CD4-positive, alpha-beta T cell treated with Interferon gamma for 1 hour (primary cell): ENCODE data around the gene OR5B21.
A peak's percentile ranks its signal among the peaks of the same experiment; 100 is the strongest.

Experiments used
- DNase-seq: peaks from one replicate; pipeline ENCODE4 v3.0.0-alpha.2; 2020

OR5B21 gene

DNA sequence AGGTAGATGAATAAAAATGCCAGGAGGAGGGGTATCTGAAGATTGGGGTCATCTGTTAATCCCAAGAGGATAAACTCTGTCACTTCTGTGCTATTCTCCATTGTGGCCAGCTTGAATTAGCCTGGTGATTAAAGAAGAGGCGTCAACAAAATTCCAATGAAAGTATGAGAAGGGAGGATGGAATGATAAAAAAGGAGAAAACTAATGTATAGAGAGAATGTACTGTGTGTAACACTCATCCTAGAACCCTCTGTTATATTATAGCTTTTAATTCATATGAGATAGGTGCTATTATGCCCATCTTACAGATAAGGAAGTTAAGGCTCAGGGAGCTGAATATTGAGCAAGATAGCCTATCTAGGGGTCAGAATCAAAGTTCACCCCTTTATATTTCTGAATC lies at the start of gene OR5B21:
TSS of gene OR5B21 (minus strand) at position 101 of the 400 bp plus-strand sequence. CDS start at position 101, 0 bp downstream.
- DNase-seq, result no peak

DNA sequence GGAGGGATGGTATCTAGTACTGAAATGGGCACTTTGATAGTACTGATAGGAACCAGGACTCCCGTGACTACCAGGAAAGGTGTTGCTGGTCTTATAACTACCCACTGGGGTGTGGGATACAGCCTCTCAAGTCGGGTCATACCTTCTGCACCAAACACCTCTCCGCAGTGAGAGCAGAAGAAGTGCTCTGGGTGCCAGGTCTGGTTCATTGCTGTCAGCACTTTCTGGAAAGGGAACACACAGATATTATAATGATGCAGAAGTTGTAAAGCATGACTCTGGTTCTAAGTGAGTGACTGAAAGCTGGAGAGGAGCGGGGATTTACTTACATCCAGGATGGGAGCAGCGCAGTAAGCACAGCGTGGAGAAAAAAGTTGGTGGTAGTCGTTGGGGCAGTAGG lies 41.7 kb upstream of the OR5B21 start:
- DNase-seq, result no peak

DNA sequence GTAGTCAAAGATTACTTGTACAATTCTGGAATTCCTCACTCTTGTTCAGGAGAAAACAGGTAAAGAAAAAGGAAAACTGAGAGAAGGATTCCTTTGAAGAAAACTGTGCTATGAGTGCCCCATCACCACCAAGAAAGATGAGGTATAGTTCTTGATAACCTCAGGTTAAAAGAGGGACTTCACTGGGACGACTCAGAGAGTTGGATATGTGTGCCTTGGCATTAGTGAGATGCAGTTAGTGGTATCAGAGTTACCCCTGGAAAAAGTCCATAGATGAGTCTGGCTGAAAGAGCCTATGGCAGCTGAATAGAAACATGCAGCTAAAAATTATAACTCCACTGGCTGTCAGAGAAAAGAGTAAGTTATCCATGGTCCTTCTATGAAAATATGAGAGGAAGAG lies 38.9 kb upstream of the OR5B21 start:
- DNase-seq, result no peak

DNA sequence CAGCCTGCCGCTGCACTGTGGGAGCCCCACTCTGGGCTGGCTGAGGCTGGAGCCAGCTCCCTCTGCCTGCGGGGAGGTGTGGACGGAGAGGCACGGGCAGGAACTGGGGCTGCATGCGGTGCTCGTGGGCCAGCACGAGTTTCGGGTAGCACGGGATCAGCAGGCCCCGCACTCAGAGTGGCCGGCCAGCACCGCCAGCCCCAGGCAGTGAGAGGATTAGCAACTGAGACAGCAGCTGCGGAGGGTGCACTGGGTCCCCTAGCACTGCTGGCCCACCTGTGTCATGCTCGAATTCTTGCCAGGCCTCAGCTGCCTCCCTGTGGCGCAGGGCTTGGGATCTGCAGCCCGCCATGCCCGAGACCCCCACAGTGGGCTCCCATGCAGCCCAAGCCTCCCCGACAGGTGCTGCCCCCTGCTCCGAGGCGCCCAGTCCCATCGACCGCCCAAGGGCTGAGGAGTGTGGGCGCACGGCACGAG lies 24.0 kb upstream of the OR5B21 start:
- no peak for DNase-seq

DNA sequence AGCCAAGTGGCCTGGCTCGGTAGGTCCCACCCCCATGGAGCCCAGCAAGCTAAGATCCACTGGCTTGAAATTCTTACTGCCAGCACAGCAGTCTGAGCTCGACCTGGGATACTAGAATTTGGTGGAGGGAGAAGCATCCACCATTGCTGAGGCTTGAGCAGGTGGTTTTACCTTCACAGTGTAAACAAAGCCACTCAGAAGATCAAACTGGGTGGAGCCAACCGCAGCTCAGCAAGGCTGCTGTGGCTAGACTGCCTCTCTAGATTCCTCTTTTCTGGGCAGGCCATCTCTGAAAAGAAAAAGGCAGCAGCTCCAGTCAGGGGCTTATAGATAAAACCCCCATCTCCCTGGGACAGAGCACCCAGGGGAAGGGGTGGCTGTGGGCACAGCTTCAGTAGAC lies 22.3 kb upstream of the OR5B21 start:
- peak; percentile 26 for DNase-seq

DNA sequence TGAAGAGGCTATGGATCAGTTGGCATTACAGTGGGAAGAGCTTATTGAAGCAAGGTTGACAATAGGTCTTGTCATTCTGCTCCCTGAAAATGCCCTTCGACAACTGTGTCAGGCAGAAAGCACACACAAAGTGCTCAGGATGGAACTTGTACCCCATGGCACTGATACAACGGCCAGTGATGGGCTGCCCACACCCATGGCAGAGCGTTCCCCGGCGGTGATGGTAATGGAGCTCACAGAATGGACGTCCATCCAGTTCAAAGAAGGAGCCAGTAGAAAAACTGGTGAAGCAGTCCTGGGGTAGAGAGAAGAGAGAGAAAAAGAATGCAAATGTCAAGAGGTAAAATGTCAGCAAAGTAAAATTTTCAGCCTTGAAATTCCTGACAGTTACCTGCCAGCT lies 19.5 kb upstream of the OR5B21 start:
- DNase-seq, result no peak

DNA sequence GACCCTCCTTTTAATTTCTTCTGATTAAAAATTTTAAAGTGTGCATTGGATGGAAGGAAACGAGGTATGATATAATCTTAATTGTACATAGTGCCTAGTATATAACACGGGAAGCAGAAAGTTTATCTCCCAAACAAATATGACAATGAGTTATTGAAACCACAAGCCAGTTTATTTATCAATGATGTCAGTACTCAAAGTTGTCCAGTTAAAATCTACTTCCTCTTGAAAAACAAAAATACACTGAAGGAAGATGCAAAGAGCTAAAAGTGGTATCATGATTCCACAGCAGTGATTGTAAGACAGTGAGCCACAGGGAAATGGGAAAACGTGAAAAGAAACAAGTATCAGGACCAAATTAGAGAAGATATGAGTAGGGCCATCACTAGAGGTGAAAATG lies 18.8 kb upstream of the OR5B21 start:
- no peak for DNase-seq

DNA sequence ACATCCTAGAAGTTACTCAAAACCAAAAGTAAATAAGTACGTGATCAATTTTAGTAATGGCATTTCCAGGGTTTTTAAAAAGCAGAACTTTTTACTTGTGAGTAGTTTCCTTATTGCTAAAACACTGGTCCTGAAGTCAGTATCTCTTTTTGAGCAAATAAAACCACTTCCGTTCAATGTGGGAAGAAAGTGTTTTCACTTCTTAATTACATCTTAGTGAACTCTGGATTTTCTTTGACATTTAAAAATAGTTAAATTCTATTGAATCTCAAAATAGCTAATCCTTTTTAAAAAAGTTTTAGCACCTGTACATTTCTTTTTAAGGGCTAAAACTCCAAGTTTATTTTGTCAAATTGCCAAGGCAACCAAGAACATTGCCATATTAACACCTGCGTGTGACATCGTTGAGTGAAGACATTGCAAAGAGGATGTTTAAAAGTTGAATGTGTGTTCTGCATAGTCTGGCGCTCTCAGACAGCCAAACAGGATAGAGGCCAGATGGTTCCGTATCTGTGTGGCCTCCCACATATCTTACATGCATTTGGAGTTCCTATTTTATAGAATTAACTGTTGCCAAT lies 17.2 kb upstream of the OR5B21 start:
- peak; percentile 56 for DNase-seq

DNA sequence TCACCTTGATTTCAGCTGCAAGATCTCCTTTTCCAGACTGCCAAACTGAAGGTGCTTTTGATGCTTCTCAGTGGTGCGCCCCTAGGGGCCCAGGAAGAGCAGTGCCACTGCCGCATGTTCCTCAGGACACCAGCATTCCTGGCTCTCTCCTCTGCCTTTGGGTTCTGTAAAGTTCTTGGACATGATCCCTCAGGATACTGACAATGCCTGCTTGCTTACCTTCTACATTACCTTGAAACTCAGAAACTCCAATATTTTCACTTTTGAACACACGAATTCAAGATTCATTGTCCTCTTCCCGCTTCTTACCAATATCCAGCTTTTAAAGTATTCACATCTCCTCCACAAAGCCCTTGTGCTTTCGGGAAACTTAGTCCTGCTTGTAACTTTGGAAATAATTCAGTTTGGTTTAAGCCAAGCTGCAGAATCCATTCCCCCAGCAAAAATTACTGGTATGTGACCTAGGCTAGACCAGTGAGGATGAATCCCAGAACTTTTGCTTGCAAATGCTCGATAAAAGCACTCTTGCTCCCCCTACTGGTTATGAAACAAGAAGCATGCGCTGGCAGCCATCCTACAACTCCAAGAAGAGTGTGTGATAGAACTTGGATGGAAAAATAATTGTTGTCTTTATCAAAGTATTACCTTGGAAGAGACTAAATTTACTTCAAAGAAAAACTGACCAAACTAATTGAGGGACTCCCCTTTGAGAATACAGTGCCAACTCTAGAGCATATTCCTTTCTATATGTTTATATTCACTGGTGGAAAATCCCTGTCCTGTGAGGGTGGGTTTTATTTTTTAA lies 16.5 kb upstream of the OR5B21 start:
- DNase-seq, result peak; percentile 48

DNA sequence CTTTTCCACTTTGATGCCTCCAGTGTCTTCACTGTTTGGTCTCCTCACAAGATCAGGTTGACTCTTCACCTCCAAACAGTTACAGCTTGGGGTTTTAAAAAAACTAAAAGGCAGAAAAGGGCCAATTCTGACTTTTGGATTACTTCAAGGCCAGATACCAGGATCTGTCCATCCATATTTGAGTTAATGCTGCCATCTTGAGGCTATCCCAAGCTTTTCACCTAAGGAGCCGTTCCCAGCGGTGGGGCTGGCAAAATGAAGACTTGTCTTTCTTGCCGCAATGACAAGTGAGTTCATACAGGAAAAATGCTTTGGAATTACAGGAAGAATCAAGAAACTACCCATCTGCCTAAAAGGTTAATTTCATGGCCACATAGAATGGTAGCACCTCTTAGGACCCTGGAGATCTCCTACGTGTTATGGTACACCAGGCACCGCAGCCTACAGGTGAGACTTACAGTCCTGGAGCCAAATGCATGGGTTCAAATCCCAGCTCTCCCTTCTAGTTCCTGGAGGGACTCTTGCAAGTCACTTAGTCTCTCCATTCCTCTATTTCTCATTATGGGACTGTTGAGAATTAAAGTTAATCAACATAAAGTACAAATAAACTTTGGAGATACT lies 6.0 kb upstream of the OR5B21 start:
- DNase-seq, result no peak

DNA sequence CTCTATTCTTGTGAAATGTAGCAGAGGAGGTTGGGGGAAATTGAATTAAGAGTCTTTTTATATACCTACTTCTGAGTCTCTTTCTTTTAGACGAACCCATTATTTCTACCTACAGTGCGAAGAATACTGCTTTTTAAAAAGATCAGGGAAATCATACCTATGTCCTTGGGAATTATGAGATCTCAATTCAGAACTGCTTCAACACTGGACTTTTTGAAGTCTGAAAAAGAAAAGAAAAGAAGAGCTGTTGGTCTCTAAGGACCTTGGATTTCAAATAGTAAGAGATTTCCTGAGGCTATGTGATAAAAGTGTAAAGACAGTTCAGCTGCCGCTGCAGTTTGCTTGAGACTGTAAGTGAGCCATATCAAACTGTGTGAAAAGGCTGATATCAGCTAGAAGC lies 3.7 kb upstream of the OR5B21 start:
- DNase-seq, result no peak

DNA sequence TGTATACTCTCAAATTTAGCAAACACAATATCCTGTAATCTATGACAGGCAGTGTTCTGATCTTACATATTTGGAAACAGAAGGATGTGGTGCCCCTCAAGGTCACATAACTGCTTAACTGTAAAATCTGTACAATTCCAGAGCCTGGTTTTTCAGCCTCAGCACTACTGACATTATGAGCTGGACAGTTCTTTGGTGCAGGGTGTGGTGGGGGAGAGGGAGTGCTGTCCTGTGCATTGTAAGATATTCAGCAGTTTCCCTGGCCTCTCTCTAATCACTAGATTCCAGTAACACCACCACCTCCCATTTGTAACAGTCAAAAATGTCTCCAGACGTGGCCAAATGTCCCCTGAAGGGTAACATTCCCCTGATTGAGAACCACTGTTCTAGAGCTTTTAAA lies 1.8 kb upstream of the OR5B21 start:
- DNase-seq, result no peak

DNA sequence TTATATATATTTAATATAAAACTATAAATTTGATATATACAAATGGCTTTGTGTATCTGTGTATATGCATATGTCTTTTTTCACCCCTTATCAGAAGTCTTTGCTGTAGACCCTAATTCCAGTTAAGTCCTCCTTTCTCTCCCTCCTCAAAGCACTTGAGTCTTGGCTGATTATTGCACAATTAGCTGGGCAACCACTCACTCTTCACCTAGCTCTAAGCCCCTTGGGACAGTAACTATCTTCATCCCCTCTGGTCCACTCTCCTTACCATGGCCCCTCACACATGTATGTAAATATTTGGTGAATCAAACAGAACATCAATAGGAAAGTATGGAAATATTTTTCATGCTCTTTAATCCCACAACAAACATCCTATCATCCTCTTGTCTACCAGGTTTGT lies 909 bp upstream of the OR5B21 start:
- DNase-seq, result no peak

DNA sequence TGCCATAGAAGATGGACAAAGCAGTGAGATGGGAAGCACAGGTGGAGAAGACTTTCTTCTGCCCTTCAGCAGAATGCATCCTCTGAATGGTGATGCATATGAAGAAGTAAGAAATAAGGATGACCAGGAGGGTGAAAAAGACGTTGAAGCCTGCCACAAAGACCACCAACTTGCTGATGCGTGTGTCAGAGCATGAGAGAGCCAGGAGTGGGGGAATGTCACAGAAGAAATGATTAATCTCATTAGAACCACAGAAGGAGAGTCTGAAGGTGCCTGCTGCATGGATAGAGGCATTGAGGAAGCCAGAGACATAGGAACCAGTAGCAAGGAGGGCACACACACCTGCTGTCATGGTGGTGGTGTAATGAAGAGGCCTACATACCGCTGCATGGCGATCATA lies 550 bp downstream of the OR5B21 start:
- DNase-seq, result no peak

DNA sequence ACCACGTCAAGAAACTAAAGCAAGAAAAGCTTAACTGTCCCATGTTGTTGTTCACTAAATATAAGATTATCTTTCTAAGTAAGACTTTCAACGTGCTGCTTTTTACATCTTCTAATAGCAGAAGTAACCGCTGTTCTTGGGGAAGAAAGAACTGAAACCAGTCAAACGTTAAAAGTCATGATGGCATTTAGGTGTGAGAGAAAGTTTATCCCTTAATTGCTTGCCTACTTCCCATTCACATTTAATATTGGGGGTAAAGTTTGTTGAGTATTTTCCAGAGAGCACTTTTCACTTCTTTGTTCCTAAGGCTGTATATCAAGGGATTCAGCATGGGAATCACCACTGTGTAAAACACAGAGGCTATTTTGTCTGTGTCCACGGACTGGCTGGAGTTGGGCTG lies 970 bp downstream of the OR5B21 start:
- no peak for DNase-seq

DNA sequence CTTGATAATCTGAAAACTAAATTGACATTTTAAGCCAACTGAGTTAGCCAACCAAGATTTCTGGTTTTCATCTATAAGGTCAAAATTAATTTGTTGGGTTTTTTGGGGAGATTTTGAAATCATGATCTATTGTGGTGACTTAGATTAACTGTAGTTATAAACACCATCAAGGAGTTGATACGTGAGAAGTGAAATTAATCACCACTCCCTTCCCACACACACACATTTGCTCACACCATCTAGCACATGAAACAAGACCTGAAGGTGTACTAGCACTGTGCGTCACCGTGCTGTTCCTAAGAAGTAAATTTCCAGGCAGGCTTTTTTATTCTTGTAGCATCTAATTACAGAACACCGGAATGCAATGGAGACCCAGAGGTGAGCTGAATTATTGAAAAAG lies 2.1 kb downstream of the OR5B21 start:
- DNase-seq, result no peak

DNA sequence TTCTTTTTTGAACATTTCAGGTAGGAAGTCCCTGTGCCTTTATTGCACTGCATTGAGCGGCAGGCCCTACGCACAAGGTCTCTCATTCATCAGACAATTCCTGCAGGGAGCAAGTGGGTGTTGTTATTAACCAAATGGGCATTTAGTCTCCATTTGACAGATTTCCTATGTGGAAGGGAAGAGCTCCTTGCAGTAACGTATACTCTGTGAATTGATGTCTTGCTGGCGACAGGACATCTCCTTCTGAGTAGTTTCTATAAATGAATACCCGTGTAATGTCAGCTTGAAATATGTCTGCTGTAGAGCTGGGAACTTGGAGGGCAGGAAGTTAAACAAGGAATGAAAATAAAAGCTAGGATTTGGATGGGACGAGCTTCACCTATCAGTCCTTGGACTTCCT lies 3.7 kb downstream of the OR5B21 start:
- no peak for DNase-seq

DNA sequence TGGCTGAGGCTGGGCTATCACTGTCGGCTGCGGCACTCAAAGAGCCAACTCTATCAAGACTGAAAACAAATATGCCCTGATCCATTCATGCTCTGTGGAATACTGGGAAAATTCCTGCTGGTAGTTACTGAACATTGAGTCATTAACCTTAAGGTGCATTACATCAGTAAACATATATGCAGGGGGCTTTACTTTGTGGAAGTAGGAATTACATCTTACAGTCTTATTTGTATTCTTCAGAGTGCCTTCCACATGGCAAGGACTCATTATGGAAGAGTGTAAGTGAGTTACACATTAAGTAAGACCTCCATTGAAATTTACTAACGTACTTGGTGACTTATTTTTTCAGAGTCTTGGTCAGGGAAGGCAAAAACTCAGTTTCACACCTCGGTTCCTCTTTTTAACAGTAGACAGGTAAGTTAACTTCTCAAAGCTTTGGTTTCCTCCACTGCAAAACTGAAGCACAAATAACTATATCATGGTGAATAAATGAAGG lies 4.5 kb downstream of the OR5B21 start:
- DNase-seq, result no peak

DNA sequence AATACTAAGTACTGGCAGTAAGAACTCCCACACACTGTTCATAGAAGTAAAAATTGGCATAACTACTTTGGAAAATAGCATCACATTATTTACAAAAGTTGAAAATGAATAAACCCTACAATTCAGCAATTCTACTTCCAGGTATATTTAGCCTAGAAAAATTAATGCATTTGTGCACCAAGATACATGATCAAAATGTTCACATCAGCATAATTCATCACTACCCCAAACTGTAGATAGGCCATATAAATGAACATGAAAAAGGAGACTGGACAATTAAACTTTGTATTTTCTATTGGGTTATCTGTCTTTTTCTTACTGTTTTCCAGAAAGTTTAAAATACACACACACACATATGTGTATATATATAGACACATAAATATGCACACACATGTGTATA lies 5.9 kb downstream of the OR5B21 start:
- no peak for DNase-seq

DNA sequence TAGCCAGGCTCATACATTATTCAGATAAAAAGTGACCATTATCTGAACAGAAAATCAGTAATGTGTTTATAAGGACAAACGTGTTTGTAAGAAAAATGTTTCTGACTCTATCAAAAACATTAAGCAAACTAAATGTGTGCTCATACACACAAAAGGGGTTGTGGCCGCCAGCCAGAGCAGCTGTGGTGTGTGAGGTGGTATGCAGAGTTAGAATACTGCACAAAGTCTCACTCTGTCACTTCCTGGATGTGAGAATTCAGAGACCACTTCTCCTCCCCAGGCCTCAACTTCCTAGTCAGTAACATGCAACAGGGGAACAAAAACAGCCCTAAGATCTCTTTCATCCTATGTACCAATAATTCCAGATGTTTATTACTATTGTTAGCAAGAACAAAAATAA lies 9.4 kb downstream of the OR5B21 start:
- DNase-seq, result no peak

DNA sequence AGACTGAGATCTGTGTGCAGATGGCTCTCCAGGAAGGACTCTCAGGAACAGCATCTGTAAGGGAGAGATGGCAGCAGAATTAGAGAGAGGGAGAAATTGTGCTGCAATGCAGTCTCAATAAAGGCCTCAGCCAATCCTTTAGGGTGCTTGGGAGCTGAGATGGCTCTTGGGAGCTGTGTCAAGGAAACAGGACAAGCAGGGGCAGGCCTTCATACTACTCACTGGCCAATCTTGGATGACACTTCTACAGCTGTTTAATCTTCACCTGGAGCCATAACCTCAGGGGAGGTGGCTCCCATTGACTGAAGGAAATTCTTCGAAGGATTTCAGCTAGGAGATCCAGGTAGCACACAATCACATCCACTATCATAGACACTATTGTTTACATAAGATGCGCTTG lies 10.0 kb downstream of the OR5B21 start:
- DNase-seq, result no peak

DNA sequence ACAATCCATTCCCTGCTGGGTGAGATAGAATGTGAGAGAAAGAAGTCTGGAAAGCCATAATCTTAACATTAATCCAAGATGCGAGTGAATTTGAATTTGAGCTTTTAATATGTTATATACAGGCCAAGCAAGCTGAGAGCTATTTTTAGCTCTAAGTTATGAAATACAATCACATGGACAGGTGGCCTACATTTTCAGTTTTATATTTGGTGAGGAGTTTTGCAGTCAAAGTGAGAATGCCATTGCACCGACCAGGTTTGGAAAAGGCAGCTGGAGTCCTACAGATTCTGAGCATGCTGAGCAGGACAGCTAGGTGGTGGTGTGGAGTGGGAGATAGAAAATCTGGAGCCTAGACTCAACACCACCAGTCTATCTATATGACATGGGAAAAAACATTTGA lies 12.0 kb downstream of the OR5B21 start:
- no peak for DNase-seq

DNA sequence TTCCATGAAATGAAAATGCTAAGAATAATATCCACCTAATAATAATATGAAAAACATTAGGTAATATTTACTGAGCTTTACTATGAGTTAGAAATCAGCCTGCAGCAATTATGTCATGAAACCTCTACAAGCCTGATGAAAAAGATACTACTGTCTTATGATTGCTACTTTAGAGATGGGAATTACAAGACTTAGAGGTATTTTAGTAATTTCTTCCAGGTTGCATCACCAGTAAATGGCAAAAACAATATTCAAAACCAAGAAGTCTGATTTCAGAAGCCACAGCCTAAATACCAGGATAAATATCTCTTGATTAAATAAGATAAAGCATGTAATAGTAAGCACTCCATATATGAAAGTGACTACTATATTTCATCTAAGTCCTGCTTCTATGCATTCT lies 13.8 kb downstream of the OR5B21 start:
- DNase-seq, result no peak

DNA sequence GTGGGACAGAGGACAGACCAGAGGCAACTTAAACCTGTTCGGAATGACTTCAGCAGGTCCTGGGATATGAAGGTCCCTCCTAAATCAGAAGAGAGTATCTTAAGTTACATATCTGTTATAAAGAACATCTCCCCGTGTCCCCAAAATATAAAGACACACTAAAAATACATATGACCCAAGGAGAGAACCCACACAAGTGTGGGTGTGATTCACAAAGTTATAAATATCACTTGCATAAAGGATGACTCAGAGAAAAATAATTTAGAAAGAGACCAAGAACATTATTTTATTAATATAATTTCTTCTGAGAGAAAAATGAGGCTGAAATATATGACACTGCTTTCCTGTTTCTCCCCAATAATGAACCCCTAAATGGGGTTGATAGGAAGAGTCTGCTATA lies 14.2 kb downstream of the OR5B21 start:
- no peak for DNase-seq
